Fibroblast of lung (primary cell): ENCODE data around the gene FHIT.

Experiments
- CTCF ChIP-seq, 2 donors: IDR thresholded peaks in 1 of 2; conservative IDR thresholded peaks in 1 of 2; 1 replicate in 1 of 2; 2 replicates in 1 of 2; pipeline ENCODE4 v1.5.1; 2011 to 2012; ENCODE audit warnings: low read length in 2 of 2, control low read depth in 1 of 2, inconsistent platforms in 1 of 2, low read depth in 1 of 2, mild to moderate bottlenecking in 1 of 2
- EZH2 ChIP-seq: IDR thresholded peaks from 2 replicates; pipeline ENCODE4 v1.5.1; 2012; ENCODE audit warnings: low read length, control low read depth, mild to moderate bottlenecking; ENCODE audit errors: missing control alignments

- TF ChIP-seq CTCF (conservative IDR thresholded peaks at IDR 0.05 in 1 of 2, IDR thresholded peaks at IDR 0.05 in 1 of 2; ENCODE audit: low read depth in 1 of 2, low read length in 2 of 2) (no peak), EZH2 (no peak)
Observed at GRCh38 chr3:60268123-60268522, 983.1 kb downstream of the FHIT start.
